OCI-LY7 (cell line): ENCODE measurements around the gene ANGPTL8. TPM values are rescaled to one million over a fixed set of nuclear protein-coding genes. Genes with fewer than 3 reads are reported as not detected.

ENCODE experiments used
- BruUV-seq: library from RNA; stranded (reverse); fragments of 400-500 nt; replicated peaks from 2 replicates; lab custom pipeline; 2021; lab: Mats Ljungman, UMichigan
- CTCF ChIA-PET: fragments of 300-600 bp; sonication (Branson Sonifier 250); formaldehyde crosslinking; loops from one replicate; lab custom pipeline; 2022; ENCODE audit warnings: antibody characterized with exemption; ENCODE audit not compliant: unreplicated experiment; lab: Charles Lee
- POLR2A ChIA-PET: fragments of 300-600 bp; sonication (Branson Sonifier 250); formaldehyde crosslinking; loops from one replicate; lab custom pipeline; 2022; ENCODE audit warnings: antibody characterized with exemption; lab: Charles Lee
- DNase-seq: peaks from one replicate; pipeline ENCODE4 v3.0.0-alpha.2; 2015; ENCODE audit warnings: low spot score
- H2AFZ ChIP-seq: fragments of 200-600 bp; sonication (generic), shearing (Covaris generic); 2 replicates; pipeline ENCODE4 v1.6.1; 2014; ENCODE audit warnings: mild to moderate bottlenecking, antibody characterized with exemption, low read length, moderate library complexity
- H3K27ac ChIP-seq: fragments of 200-600 bp; sonication (generic); 2 replicates; pipeline ENCODE4 v1.5.1; 2014; ENCODE audit warnings: mixed run types, low read depth, mild to moderate bottlenecking, moderate library complexity, low read length, inconsistent platforms; ENCODE audit not compliant: poor library complexity, severe bottlenecking
- H3K36me3 ChIP-seq: fragments of 200-600 bp; sonication (generic); 2 replicates; pipeline ENCODE4 v1.6.1; 2014; ENCODE audit warnings: mild to moderate bottlenecking, antibody characterized with exemption, low read length, moderate library complexity, mixed read lengths; ENCODE audit not compliant: insufficient read depth
- H3K4me1 ChIP-seq: fragments of 200-600 bp; sonication (generic); 2 replicates; pipeline ENCODE4 v1.5.1; 2014; ENCODE audit warnings: mild to moderate bottlenecking, low read length; ENCODE audit not compliant: insufficient read depth, poor library complexity, severe bottlenecking
- H3K4me2 ChIP-seq: fragments of 200-600 bp; sonication (generic); 2 replicates; pipeline ENCODE4 v1.6.1; 2014; ENCODE audit warnings: mild to moderate bottlenecking, low read length
- H3K4me3 ChIP-seq: fragments of 200-600 bp; sonication (generic); 2 replicates; pipeline ENCODE4 v1.5.1; 2014; ENCODE audit warnings: mild to moderate bottlenecking, low read depth, low read length; ENCODE audit not compliant: poor library complexity, severe bottlenecking
- H3K79me2 ChIP-seq: fragments of 200-600 bp; sonication (generic); 2 replicates; pipeline ENCODE4 v1.6.1; 2016; ENCODE audit warnings: low read depth, mild to moderate bottlenecking, low read length, moderate library complexity, mixed read lengths; ENCODE audit not compliant: insufficient read depth
- H3K9me2 ChIP-seq: fragments of 200-600 bp; sonication (generic); 2 replicates; pipeline ENCODE4 v1.6.1; 2016; ENCODE audit warnings: mild to moderate bottlenecking, low read length, mixed read lengths; ENCODE audit not compliant: insufficient read depth
- H3K9me3 ChIP-seq: fragments of 200-600 bp; sonication (generic); 2 replicates; pipeline ENCODE4 v1.6.1; 2014; ENCODE audit warnings: mild to moderate bottlenecking, mixed run types, low read length, mixed read lengths
- H4K20me1 ChIP-seq: fragments of 200-600 bp; sonication (generic); 2 replicates; pipeline ENCODE4 v1.6.1; 2014; ENCODE audit warnings: mild to moderate bottlenecking, antibody characterized with exemption, low read length, moderate library complexity, mixed read lengths; ENCODE audit not compliant: insufficient read depth
- EZH2phosphoT487 ChIP-seq: fragments of 200-600 bp; sonication (generic); IDR thresholded peaks from 2 replicates; pipeline ENCODE4 v1.6.1; 2018; ENCODE audit warnings: low read depth, borderline replicate concordance, mild to moderate bottlenecking, mixed run types, antibody characterized with exemption, low read length, moderate library complexity, mixed read lengths
- intact Hi-C: fragments of 100-400 bp; cut with micrococcal nuclease; formaldehyde crosslinking; loops from one replicate; pipeline ENCODE4 v1.10.0; 2022; ENCODE audit not compliant: unreplicated experiment
- total RNA-seq, 2 experiments: library from RNA; depleted of rRNA in 1 of 2; stranded (reverse); fragments of >200 nt in 1 of 2; shearing (Covaris generic) in 1 of 2; gene quantifications; 2 replicates each; pipeline ENCODE4 v1.2.3, GENCODE V29; 2014 to 2022
- TF ChIP-seq, protein P1 (sequence below): fragments of 200-600 bp; sonication (generic); conservative IDR thresholded peaks from 2 replicates; pipeline ENCODE4 v1.5.1; 2014; ENCODE audit warnings: mild to moderate bottlenecking, antibody characterized with exemption, low read length, moderate library complexity, mixed read lengths

ANGPTL8 gene
- total RNA-seq, 2 experiments from 2014 or later = not detected

DNA sequence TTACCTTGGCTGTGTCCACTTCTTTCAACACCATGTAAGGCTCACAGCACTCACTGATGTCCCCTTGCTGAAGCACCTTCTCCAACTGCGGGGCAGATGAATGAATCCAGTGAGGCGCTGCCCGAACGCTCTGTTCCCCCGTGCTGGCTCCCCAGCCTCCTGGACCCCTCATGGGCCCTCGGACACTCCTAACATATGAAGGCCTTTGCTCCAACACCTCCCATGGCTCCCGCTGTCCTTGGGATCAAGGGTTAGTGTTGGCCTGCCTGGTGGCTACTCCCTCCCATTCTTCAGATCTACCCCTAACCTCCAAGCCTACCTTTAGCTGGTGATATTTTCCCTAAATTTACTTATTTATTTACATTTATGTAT lies 4.4 kb downstream of the ANGPTL8 start:
- Histone ChIP-seq H3K9me2 (no peaks in the 10 kb centered on the region), H3K4me1 (no peaks in the 10 kb centered on the region), H3K4me3 (no peak overlapping the region), H3K36me3 (peaks cover 18% of the 10 kb centered on the region), H3K4me2 (peak overlapping the region; percentile 36; the same call in 1 of the 2 replicates), H3K9me3 (no peaks in the 10 kb centered on the region), H2AFZ (no peak overlapping the region), H3K79me2 (no peaks in the 10 kb centered on the region), H3K27ac (no peak overlapping the region), H4K20me1 (no peaks in the 10 kb centered on the region)
- no peak for DNase-seq
- BruUV-seq = no TSS peak
- TF ChIP-seq, protein P1, sequence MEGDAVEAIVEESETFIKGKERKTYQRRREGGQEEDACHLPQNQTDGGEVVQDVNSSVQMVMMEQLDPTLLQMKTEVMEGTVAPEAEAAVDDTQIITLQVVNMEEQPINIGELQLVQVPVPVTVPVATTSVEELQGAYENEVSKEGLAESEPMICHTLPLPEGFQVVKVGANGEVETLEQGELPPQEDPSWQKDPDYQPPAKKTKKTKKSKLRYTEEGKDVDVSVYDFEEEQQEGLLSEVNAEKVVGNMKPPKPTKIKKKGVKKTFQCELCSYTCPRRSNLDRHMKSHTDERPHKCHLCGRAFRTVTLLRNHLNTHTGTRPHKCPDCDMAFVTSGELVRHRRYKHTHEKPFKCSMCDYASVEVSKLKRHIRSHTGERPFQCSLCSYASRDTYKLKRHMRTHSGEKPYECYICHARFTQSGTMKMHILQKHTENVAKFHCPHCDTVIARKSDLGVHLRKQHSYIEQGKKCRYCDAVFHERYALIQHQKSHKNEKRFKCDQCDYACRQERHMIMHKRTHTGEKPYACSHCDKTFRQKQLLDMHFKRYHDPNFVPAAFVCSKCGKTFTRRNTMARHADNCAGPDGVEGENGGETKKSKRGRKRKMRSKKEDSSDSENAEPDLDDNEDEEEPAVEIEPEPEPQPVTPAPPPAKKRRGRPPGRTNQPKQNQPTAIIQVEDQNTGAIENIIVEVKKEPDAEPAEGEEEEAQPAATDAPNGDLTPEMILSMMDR = no peak
- TF ChIP-seq EZH2phosphoT487 = no peak
- intact Hi-C loops = loop anchor here (2.0 kb wide), 1 partner anchor 21 kb away; no protein-coding TSS in a partner anchor
- POLR2A ChIA-PET = no interaction called here
- CTCF ChIA-PET = interaction anchor here (0.7 kb wide), 1 partner anchor 192 kb away, joined by 12 read pairs; no protein-coding TSS in a partner anchor

DNA sequence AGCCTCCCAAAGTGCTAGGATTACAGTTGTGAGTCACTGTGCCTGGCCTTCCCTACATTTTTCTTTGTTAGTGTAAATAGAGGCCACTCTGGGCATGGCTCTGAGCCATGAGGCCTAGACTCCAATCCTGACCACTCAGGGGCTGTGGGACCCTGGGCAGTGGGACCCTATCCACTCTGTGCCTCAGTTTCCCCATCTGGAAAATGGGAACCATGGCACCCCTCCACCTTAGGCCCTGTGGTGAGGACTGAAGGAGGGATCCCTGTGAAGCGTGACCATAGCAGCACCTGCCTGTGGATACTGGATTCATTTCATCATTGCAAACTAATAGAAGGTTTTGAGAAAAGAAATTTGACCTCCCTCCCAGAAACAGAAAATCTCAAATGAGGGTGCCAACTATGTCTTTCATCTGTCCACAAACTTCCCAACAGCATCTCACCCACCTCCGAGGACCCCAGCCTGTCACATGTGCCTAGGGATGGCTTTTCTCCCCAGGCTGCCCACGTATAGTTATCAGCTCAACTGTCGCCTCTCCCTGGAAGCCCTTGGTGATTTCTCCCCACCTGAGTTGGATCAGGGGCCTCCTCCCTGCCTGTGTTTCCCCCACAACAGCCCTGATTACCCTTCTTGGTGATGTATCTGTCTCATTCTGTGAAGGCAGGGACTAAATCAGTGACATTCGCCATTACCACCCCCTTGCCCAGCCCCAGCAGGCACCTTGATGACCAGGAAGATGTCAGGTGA lies 5.6 kb downstream of the ANGPTL8 start:
- POLR2A ChIA-PET = interaction anchor here (0.6 kb wide), 1 partner anchor 28 kb away, joined by 4 read pairs; no protein-coding TSS in a partner anchor
- no TSS peak for BruUV-seq
- CTCF ChIA-PET = no interaction called here

More for the DNA sequence above, 5.6 kb downstream of the ANGPTL8 start:
- DNase-seq = no peak
- Histone ChIP-seq H3K79me2 (no peaks in the 10 kb centered on the region), H3K4me1 (no peaks in the 10 kb centered on the region), H3K9me3 (no peaks in the 10 kb centered on the region), H2AFZ (no peak overlapping the region), H3K4me2 (no peak overlapping the region), H4K20me1 (no peaks in the 10 kb centered on the region), H3K4me3 (no peak overlapping the region), H3K36me3 (peaks cover 20% of the 10 kb centered on the region), H3K27ac (no peak overlapping the region), H3K9me2 (no peaks in the 10 kb centered on the region)
- intact Hi-C loops = no loop called here
- TF ChIP-seq, protein P1 = no peak
- TF ChIP-seq EZH2phosphoT487 = no peak
